K562 (cell line): Measurements from ENCODE around the gene RAB3D. TPM values are rescaled to one million over a fixed set of nuclear protein-coding genes. Genes with fewer than 3 reads are reported as not detected.
A peak's percentile ranks its signal among the peaks of the same experiment; 100 is the strongest.

Experiments
- ATF1 ChIP-seq, 2 experiments: fragments of 450-650 bp in 1 of 2; IDR thresholded peaks; 2 replicates each; pipeline ENCODE4 v1.6.1; 2016; ENCODE audit warnings: missing compliant biosample characterization in 1 of 2, missing genetic modification characterization in 1 of 2
- ETS2 ChIP-seq: IDR thresholded peaks from 2 replicates; pipeline ENCODE4 v1.6.1; 2016; ENCODE audit warnings: borderline replicate concordance, missing genetic modification characterization, mild to moderate bottlenecking, moderate library complexity, missing compliant biosample characterization; ENCODE audit not compliant: poor library complexity, severe bottlenecking
- HDAC2 ChIP-seq: fragments of 450-650 bp; IDR thresholded peaks from 2 replicates; pipeline ENCODE4 v1.6.1; 2016; ENCODE audit warnings: mild to moderate bottlenecking
- POLR2G ChIP-seq: fragments of 200-400 bp; formaldehyde crosslinking; IDR thresholded peaks from 2 replicates; pipeline ENCODE4 v1.6.1; 2017; ENCODE audit warnings: low read depth, mild to moderate bottlenecking, antibody characterized with exemption, low read length, moderate library complexity
- U2AF2 ChIP-seq: fragments of 200-400 bp; formaldehyde crosslinking; optimal IDR thresholded peaks from 2 replicates; pipeline ENCODE3; 2017; ENCODE audit warnings: low read depth, mild to moderate bottlenecking, low read length
- ZBTB1 ChIP-seq: sonication (generic); formaldehyde crosslinking; IDR thresholded peaks from 2 replicates; pipeline ENCODE4 v1.8.1; 2023; ENCODE audit warnings: missing genetic modification reagents, low read depth, mild to moderate bottlenecking, borderline replicate concordance
- ZFP1 ChIP-seq: fragments of 450-650 bp; formaldehyde crosslinking; IDR thresholded peaks from 2 replicates; pipeline ENCODE4 v1.4.0; 2020; ENCODE audit warnings: mild to moderate bottlenecking, mixed read lengths
- polyA plus RNA-seq, 8 experiments: library from polyadenylated mRNA; depleted of rRNA in 4 of 8; stranded (reverse) in 5 of 8; unstranded in 3 of 8; fragments of >200 nt; fragmentation: Nextera tagmentation in 2 of 8; fragmentation: Illumina TruSeq in 1 of 8; extraction: Ambion mirVana in 2 of 8; extraction: Trizol in 1 of 8; gene quantifications; 2 replicates each; pipeline versions ENCODE4 v1.2.1 to v1.2.3, GENCODE V29; 2011 to 2014; ENCODE audit warnings: inconsistent platforms in 1 of 8, missing spikeins in 1 of 8
- total RNA-seq, 7 experiments: library from RNA; depleted of rRNA in 6 of 7; stranded (reverse); fragments of >200 nt in 6 of 7; fragmentation: Illumina TruSeq in 2 of 7; extraction: Trizol in 2 of 7; gene quantifications; 2 replicates each; pipeline versions ENCODE4 v1.2.1 to v1.2.3, GENCODE V29; 2011 to 2021; ENCODE audit warnings: low replicate concordance in 1 of 7
- TF ChIP-seq, protein P1 (sequence below): sonication (generic); formaldehyde crosslinking; IDR thresholded peaks from 2 replicates; pipeline ENCODE4 v1.8.0; 2023; ENCODE audit warnings: mild to moderate bottlenecking, missing genetic modification reagents
- TF ChIP-seq, protein P2 (sequence below): fragments of 250-450 bp; sonication (Bioruptor Pico); IDR thresholded peaks from 2 replicates; pipeline ENCODE4 v1.4.0; 2020; ENCODE audit warnings: borderline replicate concordance
- TF ChIP-seq, protein P3 (sequence below): fragments of 450-650 bp; IDR thresholded peaks from 2 replicates; pipeline ENCODE4 v1.6.1; 2017; ENCODE audit warnings: antibody characterized with exemption, mild to moderate bottlenecking
- TF ChIP-seq, protein P4 (sequence below): fragments of 250-450 bp; sonication (Bioruptor Pico); IDR thresholded peaks from 2 replicates; pipeline ENCODE4 v1.4.0; 2020; ENCODE audit warnings: mild to moderate bottlenecking, moderate library complexity

Gene RAB3D
- total and polyA plus RNA-seq, 9 of the 15 experiments (the other 6 are each of a cell fraction or from before 2014, with no cell fraction given), result 0.34 to 3.3 (median 1.3) TPM

DNA sequence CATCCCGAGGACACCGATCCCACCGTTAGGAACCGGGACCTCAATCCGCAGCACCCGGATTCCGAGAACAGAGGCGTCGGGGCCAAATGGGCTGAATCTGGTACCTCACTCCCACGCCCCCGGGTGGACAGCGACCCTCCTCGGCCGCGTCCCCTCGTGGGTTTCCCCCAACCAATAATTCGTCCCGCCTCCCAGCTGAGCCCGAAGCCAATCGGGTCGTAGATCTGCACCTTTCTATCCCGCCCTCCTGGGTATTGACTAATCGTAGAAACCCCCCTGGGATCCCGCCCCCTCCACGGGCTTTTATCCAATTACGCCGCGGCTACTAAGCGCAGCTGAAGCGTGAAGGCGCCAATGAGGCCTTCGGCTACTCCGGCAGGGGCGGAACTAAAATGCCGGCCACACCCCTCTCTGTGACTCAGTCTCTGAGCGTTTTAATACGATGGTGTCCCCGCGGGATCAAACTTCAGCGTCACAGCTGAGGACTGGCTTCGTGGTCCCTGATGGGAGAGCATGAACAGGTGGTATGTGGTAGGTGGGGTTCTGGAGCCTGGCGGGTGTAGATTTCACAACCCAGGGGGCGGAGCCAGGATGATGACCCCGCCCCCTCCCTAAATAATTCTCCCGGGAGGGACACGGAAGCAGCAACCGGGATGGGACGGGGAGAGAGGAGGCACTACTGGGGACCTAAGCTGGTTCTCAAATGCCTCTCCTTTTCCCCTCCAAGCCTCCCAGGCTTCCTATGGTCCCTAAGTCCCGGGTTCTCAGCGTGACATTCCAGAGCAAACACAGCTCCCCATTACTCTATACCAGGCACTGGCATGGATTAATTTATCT lies 6.9 kb upstream of the RAB3D start, which contains the start of the genes CCDC159 and TMEM205 (continued):
- TF ChIP-seq ZFP1 (CRISPR knock-in tag), result no peak
- TF ChIP-seq, protein P1, sequence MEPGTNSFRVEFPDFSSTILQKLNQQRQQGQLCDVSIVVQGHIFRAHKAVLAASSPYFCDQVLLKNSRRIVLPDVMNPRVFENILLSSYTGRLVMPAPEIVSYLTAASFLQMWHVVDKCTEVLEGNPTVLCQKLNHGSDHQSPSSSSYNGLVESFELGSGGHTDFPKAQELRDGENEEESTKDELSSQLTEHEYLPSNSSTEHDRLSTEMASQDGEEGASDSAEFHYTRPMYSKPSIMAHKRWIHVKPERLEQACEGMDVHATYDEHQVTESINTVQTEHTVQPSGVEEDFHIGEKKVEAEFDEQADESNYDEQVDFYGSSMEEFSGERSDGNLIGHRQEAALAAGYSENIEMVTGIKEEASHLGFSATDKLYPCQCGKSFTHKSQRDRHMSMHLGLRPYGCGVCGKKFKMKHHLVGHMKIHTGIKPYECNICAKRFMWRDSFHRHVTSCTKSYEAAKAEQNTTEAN, result no peak
- no peak for TF ChIP-seq ATF1 (CRISPR knock-in tag; IDR thresholded peaks at IDR 0.05)
- peak; percentile 88 for TF ChIP-seq ATF1 (tag; IDR thresholded peaks at IDR 0.05)
- TF ChIP-seq ZBTB1 (CRISPR knock-in tag), result no peak
- TF ChIP-seq ETS2 (tag), result no peak
- TF ChIP-seq HDAC2, result no peak; the same call in 1 of the 2 replicates
- no peak for TF ChIP-seq U2AF2
- TF ChIP-seq, protein P2, sequence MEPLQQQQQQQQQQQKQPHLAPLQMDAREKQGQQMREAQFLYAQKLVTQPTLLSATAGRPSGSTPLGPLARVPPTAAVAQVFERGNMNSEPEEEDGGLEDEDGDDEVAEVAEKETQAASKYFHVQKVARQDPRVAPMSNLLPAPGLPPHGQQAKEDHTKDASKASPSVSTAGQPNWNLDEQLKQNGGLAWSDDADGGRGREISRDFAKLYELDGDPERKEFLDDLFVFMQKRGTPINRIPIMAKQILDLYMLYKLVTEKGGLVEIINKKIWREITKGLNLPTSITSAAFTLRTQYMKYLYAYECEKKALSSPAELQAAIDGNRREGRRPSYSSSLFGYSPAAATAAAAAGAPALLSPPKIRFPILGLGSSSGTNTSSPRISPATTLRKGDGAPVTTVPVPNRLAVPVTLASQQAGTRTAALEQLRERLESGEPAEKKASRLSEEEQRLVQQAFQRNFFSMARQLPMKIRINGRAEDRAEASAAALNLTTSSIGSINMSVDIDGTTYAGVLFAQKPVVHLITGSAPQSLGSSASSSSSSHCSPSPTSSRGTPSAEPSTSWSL (CRISPR knock-in tag), result no peak
- peak; percentile 46; the same call in 1 of the 2 replicates for TF ChIP-seq POLR2G
- TF ChIP-seq, protein P3, sequence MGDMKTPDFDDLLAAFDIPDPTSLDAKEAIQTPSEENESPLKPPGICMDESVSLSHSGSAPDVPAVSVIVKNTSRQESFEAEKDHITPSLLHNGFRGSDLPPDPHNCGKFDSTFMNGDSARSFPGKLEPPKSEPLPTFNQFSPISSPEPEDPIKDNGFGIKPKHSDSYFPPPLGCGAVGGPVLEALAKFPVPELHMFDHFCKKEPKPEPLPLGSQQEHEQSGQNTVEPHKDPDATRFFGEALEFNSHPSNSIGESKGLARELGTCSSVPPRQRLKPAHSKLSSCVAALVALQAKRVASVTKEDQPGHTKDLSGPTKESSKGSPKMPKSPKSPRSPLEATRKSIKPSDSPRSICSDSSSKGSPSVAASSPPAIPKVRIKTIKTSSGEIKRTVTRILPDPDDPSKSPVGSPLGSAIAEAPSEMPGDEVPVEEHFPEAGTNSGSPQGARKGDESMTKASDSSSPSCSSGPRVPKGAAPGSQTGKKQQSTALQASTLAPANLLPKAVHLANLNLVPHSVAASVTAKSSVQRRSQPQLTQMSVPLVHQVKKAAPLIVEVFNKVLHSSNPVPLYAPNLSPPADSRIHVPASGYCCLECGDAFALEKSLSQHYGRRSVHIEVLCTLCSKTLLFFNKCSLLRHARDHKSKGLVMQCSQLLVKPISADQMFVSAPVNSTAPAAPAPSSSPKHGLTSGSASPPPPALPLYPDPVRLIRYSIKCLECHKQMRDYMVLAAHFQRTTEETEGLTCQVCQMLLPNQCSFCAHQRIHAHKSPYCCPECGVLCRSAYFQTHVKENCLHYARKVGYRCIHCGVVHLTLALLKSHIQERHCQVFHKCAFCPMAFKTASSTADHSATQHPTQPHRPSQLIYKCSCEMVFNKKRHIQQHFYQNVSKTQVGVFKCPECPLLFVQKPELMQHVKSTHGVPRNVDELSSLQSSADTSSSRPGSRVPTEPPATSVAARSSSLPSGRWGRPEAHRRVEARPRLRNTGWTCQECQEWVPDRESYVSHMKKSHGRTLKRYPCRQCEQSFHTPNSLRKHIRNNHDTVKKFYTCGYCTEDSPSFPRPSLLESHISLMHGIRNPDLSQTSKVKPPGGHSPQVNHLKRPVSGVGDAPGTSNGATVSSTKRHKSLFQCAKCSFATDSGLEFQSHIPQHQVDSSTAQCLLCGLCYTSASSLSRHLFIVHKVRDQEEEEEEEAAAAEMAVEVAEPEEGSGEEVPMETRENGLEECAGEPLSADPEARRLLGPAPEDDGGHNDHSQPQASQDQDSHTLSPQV, result no peak
- TF ChIP-seq, protein P4, sequence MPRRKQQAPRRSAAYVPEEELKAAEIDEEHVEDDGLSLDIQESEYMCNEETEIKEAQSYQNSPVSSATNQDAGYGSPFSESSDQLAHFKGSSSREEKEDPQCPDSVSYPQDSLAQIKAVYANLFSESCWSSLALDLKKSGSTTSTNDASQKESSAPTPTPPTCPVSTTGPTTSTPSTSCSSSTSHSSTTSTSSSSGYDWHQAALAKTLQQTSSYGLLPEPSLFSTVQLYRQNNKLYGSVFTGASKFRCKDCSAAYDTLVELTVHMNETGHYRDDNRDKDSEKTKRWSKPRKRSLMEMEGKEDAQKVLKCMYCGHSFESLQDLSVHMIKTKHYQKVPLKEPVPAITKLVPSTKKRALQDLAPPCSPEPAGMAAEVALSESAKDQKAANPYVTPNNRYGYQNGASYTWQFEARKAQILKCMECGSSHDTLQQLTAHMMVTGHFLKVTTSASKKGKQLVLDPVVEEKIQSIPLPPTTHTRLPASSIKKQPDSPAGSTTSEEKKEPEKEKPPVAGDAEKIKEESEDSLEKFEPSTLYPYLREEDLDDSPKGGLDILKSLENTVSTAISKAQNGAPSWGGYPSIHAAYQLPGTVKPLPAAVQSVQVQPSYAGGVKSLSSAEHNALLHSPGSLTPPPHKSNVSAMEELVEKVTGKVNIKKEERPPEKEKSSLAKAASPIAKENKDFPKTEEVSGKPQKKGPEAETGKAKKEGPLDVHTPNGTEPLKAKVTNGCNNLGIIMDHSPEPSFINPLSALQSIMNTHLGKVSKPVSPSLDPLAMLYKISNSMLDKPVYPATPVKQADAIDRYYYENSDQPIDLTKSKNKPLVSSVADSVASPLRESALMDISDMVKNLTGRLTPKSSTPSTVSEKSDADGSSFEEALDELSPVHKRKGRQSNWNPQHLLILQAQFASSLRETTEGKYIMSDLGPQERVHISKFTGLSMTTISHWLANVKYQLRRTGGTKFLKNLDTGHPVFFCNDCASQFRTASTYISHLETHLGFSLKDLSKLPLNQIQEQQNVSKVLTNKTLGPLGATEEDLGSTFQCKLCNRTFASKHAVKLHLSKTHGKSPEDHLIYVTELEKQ (CRISPR knock-in tag), result no peak
